PFSK-1 (cell line): ENCODE measurements around the gene MYOT.

Source experiments
- FOXP2 ChIP-seq: optimal IDR thresholded peaks from 2 replicates; pipeline ENCODE3; 2011; ENCODE audit warnings: borderline replicate concordance, control low read depth, inconsistent platforms; ENCODE audit not compliant: insufficient read depth; ENCODE audit errors: extremely low read length, extremely low read depth
- POLR2AphosphoS5 ChIP-seq: IDR thresholded peaks from 2 replicates; pipeline ENCODE4 v1.6.1; 2012; ENCODE audit warnings: low read depth, mild to moderate bottlenecking, control low read depth, low read length, moderate library complexity
- SIN3A ChIP-seq: IDR thresholded peaks from 2 replicates; pipeline ENCODE4 v1.6.1; 2012; ENCODE audit warnings: mild to moderate bottlenecking, low read length, moderate library complexity, borderline replicate concordance; ENCODE audit not compliant: insufficient read depth
- TAF1 ChIP-seq: IDR thresholded peaks from 2 replicates; pipeline ENCODE4 v1.6.1; 2012; ENCODE audit warnings: low read length, control low read depth, borderline replicate concordance; ENCODE audit not compliant: insufficient read depth
- TF ChIP-seq, protein P1 (sequence below), 2 experiments: IDR thresholded peaks; 2 replicates each; pipeline versions ENCODE4 v1.6.1 to v1.8.0; 2011 to 2012; ENCODE audit warnings: low read depth in 2 of 2, low read length in 2 of 2, control low read depth in 1 of 2, inconsistent platforms in 1 of 2, mild to moderate bottlenecking in 1 of 2, moderate library complexity in 1 of 2; ENCODE audit not compliant: insufficient read depth in 1 of 2

DNA sequence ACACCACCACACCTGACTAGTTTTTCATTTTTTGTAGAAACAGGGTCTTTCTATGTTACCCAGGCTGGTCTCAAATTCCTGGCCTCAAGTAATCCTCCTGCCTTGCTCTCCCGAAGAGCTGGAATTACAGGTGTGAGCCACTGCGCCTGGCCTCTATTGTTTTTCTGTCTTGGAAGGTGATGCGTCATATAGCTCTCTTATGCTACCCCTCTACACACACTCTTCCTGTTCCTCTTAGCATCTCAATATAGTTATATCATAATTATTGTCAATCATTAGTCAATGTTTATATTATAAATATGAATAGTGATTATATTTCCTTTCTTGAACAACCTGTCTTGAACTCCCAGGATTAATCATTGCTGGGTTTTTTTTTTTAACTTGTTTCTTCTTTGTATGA lies 28.9 kb downstream of the MYOT start:
- no peak for TF ChIP-seq TAF1
- TF ChIP-seq SIN3A: no peak
- no peak for TF ChIP-seq POLR2AphosphoS5
- TF ChIP-seq, protein P1, sequence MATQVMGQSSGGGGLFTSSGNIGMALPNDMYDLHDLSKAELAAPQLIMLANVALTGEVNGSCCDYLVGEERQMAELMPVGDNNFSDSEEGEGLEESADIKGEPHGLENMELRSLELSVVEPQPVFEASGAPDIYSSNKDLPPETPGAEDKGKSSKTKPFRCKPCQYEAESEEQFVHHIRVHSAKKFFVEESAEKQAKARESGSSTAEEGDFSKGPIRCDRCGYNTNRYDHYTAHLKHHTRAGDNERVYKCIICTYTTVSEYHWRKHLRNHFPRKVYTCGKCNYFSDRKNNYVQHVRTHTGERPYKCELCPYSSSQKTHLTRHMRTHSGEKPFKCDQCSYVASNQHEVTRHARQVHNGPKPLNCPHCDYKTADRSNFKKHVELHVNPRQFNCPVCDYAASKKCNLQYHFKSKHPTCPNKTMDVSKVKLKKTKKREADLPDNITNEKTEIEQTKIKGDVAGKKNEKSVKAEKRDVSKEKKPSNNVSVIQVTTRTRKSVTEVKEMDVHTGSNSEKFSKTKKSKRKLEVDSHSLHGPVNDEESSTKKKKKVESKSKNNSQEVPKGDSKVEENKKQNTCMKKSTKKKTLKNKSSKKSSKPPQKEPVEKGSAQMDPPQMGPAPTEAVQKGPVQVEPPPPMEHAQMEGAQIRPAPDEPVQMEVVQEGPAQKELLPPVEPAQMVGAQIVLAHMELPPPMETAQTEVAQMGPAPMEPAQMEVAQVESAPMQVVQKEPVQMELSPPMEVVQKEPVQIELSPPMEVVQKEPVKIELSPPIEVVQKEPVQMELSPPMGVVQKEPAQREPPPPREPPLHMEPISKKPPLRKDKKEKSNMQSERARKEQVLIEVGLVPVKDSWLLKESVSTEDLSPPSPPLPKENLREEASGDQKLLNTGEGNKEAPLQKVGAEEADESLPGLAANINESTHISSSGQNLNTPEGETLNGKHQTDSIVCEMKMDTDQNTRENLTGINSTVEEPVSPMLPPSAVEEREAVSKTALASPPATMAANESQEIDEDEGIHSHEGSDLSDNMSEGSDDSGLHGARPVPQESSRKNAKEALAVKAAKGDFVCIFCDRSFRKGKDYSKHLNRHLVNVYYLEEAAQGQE (IDR thresholded peaks at IDR 0.05; ENCODE audit: insufficient read depth in 1 of 2, low read depth in 2 of 2, low read length in 2 of 2): no peak
- TF ChIP-seq FOXP2: no peak
